Urinary bladder (tissue), 4 donors: ENCODE measurements around the gene LTB4R. TPM values are rescaled to one million over a fixed set of nuclear protein-coding genes. Genes with fewer than 3 reads are reported as not detected.

Experiments used
- DNase-seq: peaks from one replicate; pipeline ENCODE4 v3.0.0-alpha.2; 2015; ENCODE audit errors: extremely low spot score
- H3K27ac ChIP-seq: one replicate; pipeline ENCODE4 v1.5.1; 2013; ENCODE audit warnings: low read depth, mild to moderate bottlenecking, moderate library complexity
- H3K36me3 ChIP-seq: one replicate; pipeline ENCODE4 v1.6.1; 2013; ENCODE audit warnings: mild to moderate bottlenecking, moderate library complexity; ENCODE audit not compliant: insufficient read depth
- H3K4me1 ChIP-seq: one replicate; pipeline ENCODE4 v1.6.1; 2013; ENCODE audit warnings: mild to moderate bottlenecking, moderate library complexity; ENCODE audit not compliant: insufficient read depth
- H3K4me3 ChIP-seq: one replicate; pipeline ENCODE4 v1.5.1; 2013; ENCODE audit warnings: low read depth, low read length
- WGBS: extraction: QIAGEN DNeasy Blood & Tissue Kit; methylation state at CpG from one replicate; pipeline ENCODE4 v1.1.7; 2013; 5-methylcytosine and 5-hydroxymethylcytosine counted together
- polyA plus RNA-seq: library from polyadenylated mRNA; stranded (reverse); fragments of 200-250 nt; gene quantifications from one replicate; pipeline ENCODE4 v1.2.3, GENCODE V29; 2013
- total RNA-seq: library from RNA; depleted of rRNA; stranded (reverse); fragments of >200 nt; gene quantifications from one replicate; pipeline ENCODE4 v1.2.3, GENCODE V29; 2014
- donor health status: healthy with polysubstance abuse.
- donor health status: healthy.

Gene LTB4R
- total and polyA plus RNA-seq, 2 donors = 2.3 to 6.0 TPM

- Histone ChIP-seq H3K4me3 (peak within 1 kb of the TSS; percentile 71), H3K27ac (peak within 1 kb of the TSS; percentile 93), H3K4me1 (no peaks in the 10 kb centered on the region), H3K36me3 (no peaks in the 10 kb centered on the region)
- under 1% methylated on average over 61 of the region's 61 CpGs for WGBS
- peak; percentile 57 for DNase-seq
Measured at GRCh38 chr14:24271134-24271833, 40.0 kb upstream of the LTB4R start, which contains the start of gene RABGGTA. Gene RABGGTA, minus strand, starts transcription at chr14:24271597. Its CDS starts 482 bp downstream, at chr14:24271115.

- Histone ChIP-seq H3K4me1 (no peaks in the 10 kb centered on the region), H3K4me3 (peak overlapping the region; percentile 71), H3K27ac (peak overlapping the region; percentile 16), H3K36me3 (no peaks in the 10 kb centered on the region)
- WGBS = 22% methylated on average over 3 of the region's 3 CpGs
- no peak for DNase-seq
Measured at GRCh38 chr14:24271834-24272263, 39.5 kb upstream of the LTB4R start.

GRCh38 chr14:24272467-24272866 is 38.8 kb upstream of the LTB4R start:
- no peak for DNase-seq
- H3K27ac ChIP-seq = no peak overlapping the region
- 91% methylated on average over 2 of the region's 2 CpGs for WGBS
- no peaks in the 10 kb centered on the region for H3K4me1 ChIP-seq
- H3K36me3 ChIP-seq = no peaks in the 10 kb centered on the region
- no peak overlapping the region for H3K4me3 ChIP-seq

- Histone ChIP-seq H3K4me3 (no peak overlapping the region), H3K4me1 (no peaks in the 10 kb centered on the region), H3K27ac (no peak overlapping the region), H3K36me3 (no peaks in the 10 kb centered on the region)
- WGBS = 77% methylated on average over 3 of the region's 3 CpGs
- no peak for DNase-seq
Measured at GRCh38 chr14:24273422-24273998, 37.8 kb upstream of the LTB4R start.

- 81% methylated on average over 3 of the region's 3 CpGs for WGBS
- H3K27ac ChIP-seq = no peak overlapping the region
Measured at GRCh38 chr14:24274101-24274543, 37.2 kb upstream of the LTB4R start.

GRCh38 chr14:24277071-24277470 is 34.2 kb upstream of the LTB4R start:
- Histone ChIP-seq H3K27ac (no peak overlapping the region), H3K36me3 (no peaks in the 10 kb centered on the region), H3K4me1 (no peaks in the 10 kb centered on the region), H3K4me3 (no peak overlapping the region)
- WGBS = 90% methylated on average over 6 of the region's 6 CpGs
- no peak for DNase-seq

More at GRCh38 chr14:24274101-24274543, 37.2 kb upstream of the LTB4R start:
- Histone ChIP-seq H3K36me3 (no peaks in the 10 kb centered on the region), H3K4me1 (no peaks in the 10 kb centered on the region), H3K4me3 (no peak overlapping the region)
- DNase-seq = no peak

GRCh38 chr14:24277606-24278321 is 33.5 kb upstream of the LTB4R start:
- Histone ChIP-seq H3K36me3 (no peaks in the 10 kb centered on the region), H3K27ac (no peak overlapping the region), H3K4me3 (no peak overlapping the region), H3K4me1 (no peaks in the 10 kb centered on the region)
- DNase-seq = no peak
- 76% methylated on average over 11 of the region's 11 CpGs for WGBS

GRCh38 chr14:24278424-24278823 is 32.9 kb upstream of the LTB4R start:
- H3K27ac ChIP-seq = no peak overlapping the region
- H3K4me1 ChIP-seq = no peaks in the 10 kb centered on the region
- no peaks in the 10 kb centered on the region for H3K36me3 ChIP-seq
- 87% methylated on average over 5 of the region's 5 CpGs for WGBS
- DNase-seq = no peak
- H3K4me3 ChIP-seq = no peak overlapping the region

GRCh38 chr14:24279301-24280186 is 31.8 kb upstream of the LTB4R start:
- no peak for DNase-seq
- Histone ChIP-seq H3K27ac (no peak overlapping the region), H3K4me3 (no peak overlapping the region), H3K36me3 (no peaks in the 10 kb centered on the region), H3K4me1 (no peaks in the 10 kb centered on the region)
- 75% methylated on average over 11 of the region's 11 CpGs for WGBS

GRCh38 chr14:24280797-24281460 is 30.4 kb upstream of the LTB4R start:
- no peaks in the 10 kb centered on the region for H3K4me1 ChIP-seq
- WGBS = 82% methylated on average over 6 of the region's 6 CpGs
- no peak overlapping the region for H3K27ac ChIP-seq
- no peaks in the 10 kb centered on the region for H3K36me3 ChIP-seq
- no peak for DNase-seq
- no peak overlapping the region for H3K4me3 ChIP-seq

GRCh38 chr14:24281636-24282035 is 29.7 kb upstream of the LTB4R start:
- Histone ChIP-seq H3K4me1 (no peaks in the 10 kb centered on the region), H3K27ac (no peak overlapping the region), H3K4me3 (no peak overlapping the region), H3K36me3 (no peaks in the 10 kb centered on the region)
- WGBS = 87% methylated on average over 7 of the region's 7 CpGs
- no peak for DNase-seq

GRCh38 chr14:24282736-24283135 is 28.6 kb upstream of the LTB4R start:
- Histone ChIP-seq H3K36me3 (no peaks in the 10 kb centered on the region), H3K4me1 (no peaks in the 10 kb centered on the region), H3K27ac (no peak overlapping the region), H3K4me3 (no peak overlapping the region)
- 86% methylated on average over 3 of the region's 3 CpGs for WGBS
- no peak for DNase-seq
